Measurements from ENCODE around the gene U2AF2. TPM values are rescaled to one million over a fixed set of nuclear protein-coding genes. Genes with fewer than 3 reads are reported as not detected.

Gene U2AF2
- total and polyA plus RNA-seq, 4 donors = 109 to 181 (median 132) TPM

GRCh38 chr19:55720801-55721200 is 66.0 kb downstream of the U2AF2 start:
- ATAC-seq (ENCODE audit: insufficient read depth, low FRiP score) (no peak), DNase-seq (no peak)
- 83 to 85% methylated on average over 3 of the region's 3 CpGs for WGBS, 2 donors
- Histone ChIP-seq H3K4me3 (no peak overlapping the region), H3K4me1 (ENCODE audit: control insufficient read depth in 5 of 5, insufficient read depth in 5 of 5, low read length in 5 of 5) (no peaks in the 10 kb centered on the region), H3K36me3 (ENCODE audit: control insufficient read depth in 4 of 4, insufficient read depth in 4 of 4, low read length in 4 of 4) (no peaks in the 10 kb centered on the region), H3K9me3 (ENCODE audit: control insufficient read depth in 4 of 4, insufficient read depth in 3 of 4, low read length in 3 of 4) (peaks cover 0 to 10% (median 3%) of the 10 kb centered on the region in 4 donors), H3K27ac (ENCODE audit: low read depth in 1 of 2, low read length in 1 of 2) (no peak overlapping the region), H3K9ac (ENCODE audit: insufficient read depth in 1 of 2, low read length in 2 of 2) (no peak overlapping the region), H3K27me3 (ENCODE audit: control insufficient read depth in 3 of 3, insufficient read depth in 3 of 3, low read length in 2 of 3) (peaks cover 0 to 7% (median 0%) of the 10 kb centered on the region in 3 donors)
- no peak for TF ChIP-seq CTCF (IDR thresholded peaks at IDR 0.05; ENCODE audit: control extremely low read depth, extremely low read depth)

- no peak for ATAC-seq (ENCODE audit: insufficient read depth, low FRiP score)
- WGBS, 2 donors = 92 to 97% methylated on average over 8 of the region's 8 CpGs
These were observed 68.7 kb downstream of the U2AF2 start for GRCh38 chr19:55723491-55723890.

More at GRCh38 chr19:55723491-55723890, 68.7 kb downstream of the U2AF2 start:
- H3K9ac ChIP-seq (ENCODE audit: insufficient read depth in 1 of 2, low read length in 2 of 2) = no peak overlapping the region
- peaks cover 0 to 4% (median 0%) of the 10 kb centered on the region in 3 donors for H3K27me3 ChIP-seq (ENCODE audit: control insufficient read depth in 3 of 3, insufficient read depth in 3 of 3, low read length in 2 of 3)
- no peaks in the 10 kb centered on the region for H3K36me3 ChIP-seq (ENCODE audit: control insufficient read depth in 4 of 4, insufficient read depth in 4 of 4, low read length in 4 of 4)
- no peak overlapping the region for H3K4me3 ChIP-seq
- H3K27ac ChIP-seq (ENCODE audit: low read depth in 1 of 2, low read length in 1 of 2) = no peak overlapping the region
- TF ChIP-seq CTCF (IDR thresholded peaks at IDR 0.05; ENCODE audit: control extremely low read depth, extremely low read depth) = no peak
- no peak for DNase-seq
- H3K4me1 ChIP-seq (ENCODE audit: control insufficient read depth in 5 of 5, insufficient read depth in 5 of 5, low read length in 5 of 5) = no peaks in the 10 kb centered on the region
- peaks cover 0 to 10% (median 3%) of the 10 kb centered on the region in 4 donors for H3K9me3 ChIP-seq (ENCODE audit: control insufficient read depth in 4 of 4, insufficient read depth in 3 of 4, low read length in 3 of 4)

Small RNA genes within 50 kb of the gene (small RNA-seq; reads per million reads assigned to genes)
- gene AC010525.2 (ENCODE audit: low replicate concordance) = not detected

Other genes with a start within 250 kb of the U2AF2 start
- 10 to 100 TPM; 22.8 to 25.6 TPM for gene UBE2S, start 247.2 kb upstream of the U2AF2 start, total RNA-seq
- 10 to 100 TPM; 11.3 to 17.3 TPM for gene UBE2S, start 247.2 kb upstream of the U2AF2 start, polyA plus RNA-seq
- gene SHISA7, start 211.7 kb upstream of the U2AF2 start, total RNA-seq = under 1 TPM; 0.03 to 0.14 TPM
- not detected for gene SHISA7, start 211.7 kb upstream of the U2AF2 start, polyA plus RNA-seq
- 10 to 100 TPM; 34.9 to 63.2 TPM for gene ISOC2, start 193.4 kb upstream of the U2AF2 start, total RNA-seq
- 10 to 100 TPM; 68.6 to 85.0 TPM for gene ISOC2, start 193.4 kb upstream of the U2AF2 start, polyA plus RNA-seq
- not detected for gene C19orf85, start 190.3 kb upstream of the U2AF2 start, total RNA-seq
- gene C19orf85, start 190.3 kb upstream of the U2AF2 start, polyA plus RNA-seq = not detected
- 10 to 100 TPM in 1 of 2 donors, 1 to 10 TPM in 1; 2.0 to 12.3 TPM for gene ZNF628, start 178.4 kb upstream of the U2AF2 start, total RNA-seq
- gene ZNF628, start 178.4 kb upstream of the U2AF2 start, polyA plus RNA-seq = 1 to 10 TPM; 7.5 to 8.0 TPM
- 10 to 100 TPM; 17.7 to 43.9 TPM for gene NAT14, start 169.8 kb upstream of the U2AF2 start, total RNA-seq
- gene NAT14, start 169.8 kb upstream of the U2AF2 start, polyA plus RNA-seq = 10 to 100 TPM; 22.6 to 46.2 TPM
- 1 to 10 TPM; 6.8 to 8.4 TPM for gene SSC5D, start 166.6 kb upstream of the U2AF2 start, total RNA-seq
- 1 to 10 TPM in 1 of 2 donors, under 1 TPM in 1; 0.66 to 2.1 TPM for gene SSC5D, start 166.6 kb upstream of the U2AF2 start, polyA plus RNA-seq
- gene SBK2, start 117.9 kb upstream of the U2AF2 start, total RNA-seq = under 1 TPM in 1 of 2 donors, not detected in 1; 0.31 TPM
- gene SBK2, start 117.9 kb upstream of the U2AF2 start, polyA plus RNA-seq = not detected
- 1 to 10 TPM in 1 of 2 donors, not detected in 1; 1.2 TPM for gene SBK3, start 109.5 kb upstream of the U2AF2 start, total RNA-seq
- gene SBK3, start 109.5 kb upstream of the U2AF2 start, polyA plus RNA-seq = under 1 TPM in 1 of 2 donors, not detected in 1; 0.81 TPM
- gene ZNF579, start 74.2 kb upstream of the U2AF2 start, total RNA-seq = 10 to 100 TPM in 1 of 2 donors, 1 to 10 TPM in 1; 4.3 to 20.8 TPM
- gene ZNF579, start 74.2 kb upstream of the U2AF2 start, polyA plus RNA-seq = 10 to 100 TPM in 1 of 2 donors, 1 to 10 TPM in 1; 6.5 to 13.6 TPM
- gene FIZ1, start 55.5 kb upstream of the U2AF2 start, total RNA-seq = 10 to 100 TPM in 1 of 2 donors, 1 to 10 TPM in 1; 5.6 to 17.6 TPM
- gene FIZ1, start 55.5 kb upstream of the U2AF2 start, polyA plus RNA-seq = 10 to 100 TPM in 1 of 2 donors, 1 to 10 TPM in 1; 7.5 to 12.3 TPM
- gene ZNF524, start 54.7 kb upstream of the U2AF2 start, total RNA-seq = 10 to 100 TPM; 12.6 to 26.3 TPM
- 10 to 100 TPM; 30.1 to 62.5 TPM for gene ZNF524, start 54.7 kb upstream of the U2AF2 start, polyA plus RNA-seq
- 10 to 100 TPM in 1 of 2 donors, 1 to 10 TPM in 1; 5.1 to 19.3 TPM for gene ZNF865, start 49.4 kb upstream of the U2AF2 start, total RNA-seq
- 10 to 100 TPM in 1 of 2 donors, 1 to 10 TPM in 1; 8.4 to 11.7 TPM for gene ZNF865, start 49.4 kb upstream of the U2AF2 start, polyA plus RNA-seq
- gene ZNF784, start 30.5 kb upstream of the U2AF2 start, total RNA-seq = 1 to 10 TPM; 6.3 to 9.4 TPM
- gene ZNF784, start 30.5 kb upstream of the U2AF2 start, polyA plus RNA-seq = 1 to 10 TPM; 6.5 to 7.2 TPM
- 10 to 100 TPM; 11.1 to 41.3 TPM for gene ZNF580, start 14.0 kb upstream of the U2AF2 start, total RNA-seq
- gene ZNF580, start 14.0 kb upstream of the U2AF2 start, polyA plus RNA-seq = 10 to 100 TPM; 22.3 to 39.3 TPM
- 10 to 100 TPM; 15.7 to 18.1 TPM for gene ZNF581, start 11.4 kb upstream of the U2AF2 start, total RNA-seq
- 10 to 100 TPM; 15.0 to 15.5 TPM for gene ZNF581, start 11.4 kb upstream of the U2AF2 start, polyA plus RNA-seq
- gene CCDC106, start 6.8 kb upstream of the U2AF2 start, total RNA-seq = 10 to 100 TPM; 11.9 to 16.8 TPM
- 10 to 100 TPM in 1 of 2 donors, 1 to 10 TPM in 1; 8.3 to 25.9 TPM for gene CCDC106, start 6.8 kb upstream of the U2AF2 start, polyA plus RNA-seq
- gene EPN1, start 20.2 kb downstream of the U2AF2 start, total RNA-seq = 100 to 1,000 TPM in 1 of 2 donors, 10 to 100 TPM in 1; 84.8 to 140 TPM
- 100 to 1,000 TPM in 1 of 2 donors, 10 to 100 TPM in 1; 92.0 to 107 TPM for gene EPN1, start 20.2 kb downstream of the U2AF2 start, polyA plus RNA-seq
- gene NLRP9, start 83.4 kb downstream of the U2AF2 start, total RNA-seq = not detected
- gene NLRP9, start 83.4 kb downstream of the U2AF2 start, polyA plus RNA-seq = not detected
- gene RFPL4A, start 104.1 kb downstream of the U2AF2 start, total RNA-seq = not detected
- not detected for gene RFPL4A, start 104.1 kb downstream of the U2AF2 start, polyA plus RNA-seq
- not detected for gene RFPL4AL1, start 114.1 kb downstream of the U2AF2 start, total RNA-seq
- not detected for gene RFPL4AL1, start 114.1 kb downstream of the U2AF2 start, polyA plus RNA-seq
- gene NLRP11, start 177.0 kb downstream of the U2AF2 start, total RNA-seq = not detected
- not detected for gene NLRP11, start 177.0 kb downstream of the U2AF2 start, polyA plus RNA-seq
- under 1 TPM in 1 of 2 donors, not detected in 1; 0.11 TPM for gene NLRP4, start 181.5 kb downstream of the U2AF2 start, total RNA-seq
- gene NLRP4, start 181.5 kb downstream of the U2AF2 start, polyA plus RNA-seq = not detected